ENCODE results near the gene C2CD4A.

Gene C2CD4A

DNA sequence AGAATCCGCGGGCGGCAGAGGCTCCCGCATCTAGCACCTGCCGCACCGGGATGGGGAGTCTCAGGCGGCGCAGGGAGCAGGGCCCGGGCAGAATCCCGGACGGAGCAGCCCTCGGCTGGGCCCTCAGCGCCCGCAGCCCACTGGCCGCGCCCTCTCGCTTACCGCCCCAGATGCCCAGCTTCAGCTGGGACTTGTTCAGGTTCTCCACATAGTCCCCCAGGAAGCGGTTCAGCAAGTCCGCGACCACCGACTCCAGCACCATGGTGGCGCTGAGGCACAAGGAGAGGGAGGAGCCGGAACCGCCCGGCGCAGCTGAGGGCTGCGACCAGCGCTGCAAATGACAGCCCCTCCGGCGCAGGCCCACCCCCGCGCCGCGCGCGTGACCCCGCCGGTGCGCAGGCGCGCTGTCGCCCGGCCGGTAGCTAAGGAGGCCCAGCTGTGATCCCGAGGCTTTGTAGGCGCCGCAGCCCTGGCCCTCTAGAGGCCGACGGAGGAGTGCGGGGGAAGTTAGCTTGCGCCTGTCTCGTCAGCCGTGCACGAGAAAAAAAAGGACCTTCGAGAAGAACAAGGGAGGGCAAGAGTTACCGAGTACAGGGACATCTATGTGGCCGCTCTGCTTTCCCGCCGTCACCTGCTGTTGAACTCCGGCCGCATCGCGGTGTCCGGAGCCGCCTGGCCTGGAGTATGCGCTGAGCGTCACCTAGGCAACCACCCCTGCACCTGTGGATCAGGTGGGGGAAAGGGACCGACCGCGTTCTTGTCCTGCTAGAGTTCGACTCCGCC lies 6.5 kb upstream of the C2CD4A start, which contains the start of gene VPS13C:
VPS13C (minus strand) TSS at position 335 of the 783 bp plus-strand sequence; CDS start at position 262, 73 bp downstream.
- peak; percentile 81 for DNase-seq

DNA sequence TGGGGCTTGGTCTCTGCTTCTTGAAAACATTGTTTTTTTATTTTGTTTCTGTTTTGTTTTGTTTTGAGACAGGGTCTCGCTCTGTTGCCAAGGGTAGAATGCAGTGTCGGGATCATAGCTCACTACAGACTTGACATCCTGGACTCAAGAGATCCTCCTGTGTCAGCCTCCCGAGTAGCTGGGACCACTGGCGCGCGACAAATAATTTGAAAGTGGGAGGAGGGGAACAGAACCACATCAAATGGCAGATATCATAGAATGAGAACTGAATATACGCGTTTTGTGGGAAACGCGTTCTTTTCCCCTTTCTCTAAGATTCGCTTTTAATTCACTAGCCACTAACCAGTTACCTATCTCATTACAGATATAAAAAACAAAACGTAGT lies 5.9 kb upstream of the C2CD4A start:
- DNase-seq = no peak

DNA sequence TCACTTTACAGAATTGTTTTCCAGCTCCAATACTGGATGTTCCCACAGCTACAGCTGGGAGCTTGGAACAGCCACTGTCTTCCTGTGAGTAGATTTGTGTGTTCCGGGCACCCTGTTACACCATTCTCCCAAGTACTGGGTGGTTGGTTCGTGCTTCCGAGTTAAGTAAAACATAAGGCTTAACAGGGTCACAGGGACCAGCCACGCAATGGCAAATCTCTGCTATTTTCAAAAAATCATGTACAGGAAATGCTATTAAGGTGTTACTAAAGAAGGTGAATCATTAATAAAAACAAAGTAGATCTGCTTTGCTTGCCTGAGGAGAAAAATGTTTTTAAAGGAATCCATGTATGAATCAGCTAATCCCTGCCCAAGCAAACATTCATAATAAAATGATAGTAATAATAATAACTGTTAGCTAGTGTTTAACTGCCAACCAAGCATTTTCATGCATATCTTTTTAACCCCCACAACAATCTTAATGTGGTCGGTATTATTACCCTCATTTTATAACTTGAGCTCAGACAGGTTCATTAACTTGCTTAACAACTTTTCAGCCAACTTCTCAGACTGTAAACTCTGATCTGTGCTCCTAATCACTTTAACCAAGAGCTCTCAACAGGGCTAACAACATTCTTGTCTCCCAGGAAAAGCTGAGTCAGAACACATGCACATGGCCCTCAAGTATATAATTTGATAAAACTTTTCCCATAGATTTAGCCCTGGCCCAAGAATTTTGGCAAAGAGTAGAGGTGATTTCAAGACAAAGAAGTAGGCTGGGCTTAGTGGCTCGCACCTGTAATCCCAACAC lies 2.7 kb upstream of the C2CD4A start:
- DNase-seq = no peak

DNA sequence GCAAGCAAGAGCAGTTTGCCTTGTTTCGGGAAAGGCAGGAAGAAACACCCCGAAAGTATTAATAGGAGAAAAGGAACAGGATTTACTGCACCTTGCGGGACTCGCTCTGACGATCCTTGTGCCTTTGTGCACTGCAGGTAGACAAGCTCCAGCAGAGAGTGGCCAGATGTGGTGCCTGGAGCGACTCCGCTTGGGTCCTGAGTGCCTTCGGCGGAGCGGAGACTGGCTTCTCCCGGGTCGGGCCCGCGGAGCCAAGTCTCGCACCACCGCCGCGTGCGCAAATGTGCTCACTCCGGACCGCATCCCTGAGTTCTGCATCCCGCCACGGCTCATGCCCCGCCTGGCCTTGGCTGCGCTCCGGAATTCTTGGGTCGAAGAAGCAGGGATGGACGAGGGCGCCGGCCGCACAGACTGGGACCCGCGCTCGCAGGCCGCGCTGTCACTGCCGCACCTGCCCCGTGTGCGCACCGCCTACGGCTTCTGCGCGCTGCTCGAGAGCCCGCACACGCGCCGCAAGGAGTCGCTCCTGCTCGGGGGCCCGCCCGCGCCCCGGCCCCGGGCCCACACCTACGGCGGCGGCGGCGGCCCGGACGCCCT lies 769 bp downstream of the C2CD4A start:
- no peak for DNase-seq

DNA sequence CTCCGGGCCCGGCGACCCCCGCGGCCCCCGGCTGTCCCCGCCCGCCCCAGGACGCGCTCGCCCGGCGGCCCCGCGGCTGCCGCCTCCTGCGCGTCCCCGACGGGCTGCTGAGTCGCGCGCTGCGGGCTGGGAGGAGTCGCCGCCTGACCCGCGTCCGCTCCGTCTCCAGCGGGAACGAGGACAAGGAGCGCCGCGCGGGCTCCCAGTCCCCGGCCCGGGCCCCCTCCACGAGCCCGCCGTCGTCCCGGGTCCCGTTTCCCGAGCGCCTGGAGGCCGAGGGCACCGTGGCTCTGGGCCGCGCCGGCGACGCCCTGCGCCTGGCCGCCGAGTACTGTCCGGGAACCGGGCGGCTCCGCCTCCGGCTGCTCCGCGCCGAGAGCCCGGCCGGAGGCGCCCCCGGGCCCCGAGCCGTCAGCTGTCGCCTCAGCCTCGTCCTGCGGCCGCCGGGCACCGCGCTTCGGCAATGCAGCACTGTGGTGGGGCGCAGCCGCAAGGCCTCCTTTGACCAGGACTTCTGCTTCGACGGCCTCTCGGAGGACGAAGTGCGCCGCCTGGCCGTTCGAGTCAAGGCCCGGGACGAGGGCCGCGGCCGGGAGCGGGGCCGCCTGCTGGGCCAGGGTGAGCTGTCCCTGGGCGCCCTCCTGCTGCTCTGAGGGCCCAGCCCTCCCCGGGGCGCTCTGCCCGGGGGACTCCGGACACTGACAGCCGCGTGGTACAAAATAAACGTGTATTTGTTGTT lies 1.5 kb downstream of the C2CD4A start:
- DNase-seq = no peak

DNA sequence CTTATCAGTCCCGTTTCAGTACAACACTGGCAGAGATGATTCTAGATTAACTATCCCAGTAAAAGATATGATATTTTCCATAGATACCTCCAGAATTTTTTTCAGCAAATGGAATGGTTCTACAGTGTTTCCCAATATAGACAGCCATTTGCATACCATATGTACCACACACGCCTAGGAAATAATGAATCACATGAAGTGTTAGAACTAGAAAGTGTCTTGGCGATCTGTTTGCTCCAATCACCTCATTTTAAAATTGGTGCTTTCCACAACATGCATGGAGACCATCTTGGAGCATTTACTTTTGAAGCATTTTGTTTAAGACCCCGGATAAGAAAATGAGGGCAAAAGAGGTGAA lies 2.0 kb downstream of the C2CD4A start:
- DNase-seq = no peak

DNA sequence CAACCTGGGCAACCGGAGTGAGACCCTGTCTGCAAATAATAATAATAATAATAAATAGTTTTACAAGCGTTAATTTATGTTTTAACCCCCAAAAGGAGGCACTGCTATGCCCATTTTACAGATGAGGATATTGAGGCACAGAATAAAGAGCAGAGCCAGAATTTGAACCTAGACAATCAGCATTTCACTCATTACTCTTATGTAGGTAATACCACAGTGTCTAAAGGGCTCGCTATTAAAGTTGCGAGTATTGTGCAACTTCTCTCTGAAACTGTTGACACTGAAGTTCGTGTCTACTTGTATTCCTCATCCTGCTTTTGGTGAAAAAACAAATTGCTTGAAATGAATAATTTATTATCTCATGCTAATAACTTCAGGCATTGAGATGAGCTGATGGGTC lies 2.8 kb downstream of the C2CD4A start:
- DNase-seq = no peak

DNA sequence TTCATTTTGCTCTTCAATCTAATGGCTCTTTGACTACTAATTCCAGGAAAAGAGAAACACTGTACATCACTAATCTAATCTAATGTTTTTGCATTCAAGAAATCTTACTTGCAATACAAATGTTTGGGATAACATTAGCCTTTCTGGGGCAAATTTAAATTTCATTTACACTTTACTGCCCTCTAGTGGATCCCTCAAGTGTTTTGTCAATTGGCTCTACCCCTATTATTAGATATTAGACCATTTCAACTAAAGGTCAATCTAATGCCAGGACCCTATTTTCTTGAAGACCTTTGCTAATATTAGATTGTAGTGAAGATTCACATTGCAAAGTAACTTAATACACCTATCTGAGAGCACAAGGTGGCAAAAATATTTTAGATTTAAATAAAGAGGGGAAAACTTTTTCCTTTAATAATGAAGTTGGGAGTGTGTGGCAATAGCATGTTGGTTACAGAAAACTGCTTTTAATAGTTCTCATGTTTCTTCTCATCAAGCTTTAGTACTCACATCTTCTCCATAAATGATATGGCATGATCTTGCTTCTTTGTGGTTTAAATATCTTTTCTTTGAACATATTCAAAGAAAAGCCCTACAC lies 5.0 kb downstream of the C2CD4A start:
- DNase-seq = no peak

DNA sequence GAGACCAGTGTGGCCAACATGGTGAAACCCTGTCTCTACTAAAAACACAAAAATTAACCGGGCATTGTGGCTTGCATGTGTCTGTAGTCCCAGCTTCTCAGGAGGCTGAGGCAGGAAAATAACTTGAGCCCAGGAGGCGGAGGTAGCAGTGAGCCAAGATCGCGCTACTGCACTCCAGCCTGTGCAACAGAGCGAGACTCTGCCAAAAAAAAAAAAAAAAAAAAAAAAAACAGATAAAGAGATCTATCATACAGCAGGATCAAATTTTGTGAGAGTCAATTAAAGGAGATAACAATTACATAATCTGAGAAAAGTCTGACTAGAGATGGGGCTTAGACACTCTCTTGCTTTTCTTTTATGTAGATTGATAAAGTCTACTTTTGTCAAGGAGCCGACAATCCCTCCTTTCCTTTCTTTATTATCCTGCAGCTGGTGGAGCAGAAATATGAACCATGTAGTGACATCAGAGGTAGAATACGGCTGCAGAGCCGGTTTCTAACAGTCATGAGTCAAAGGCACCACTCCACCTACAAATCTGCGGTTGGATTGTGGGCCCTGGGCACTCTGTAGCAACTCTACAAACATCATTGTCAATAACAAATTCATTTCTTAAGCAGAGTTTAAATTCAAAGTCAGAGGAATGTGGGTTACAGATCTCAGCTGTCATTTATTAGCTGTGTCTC lies 9.0 kb downstream of the C2CD4A start:
- peak; percentile 67 for DNase-seq

DNA sequence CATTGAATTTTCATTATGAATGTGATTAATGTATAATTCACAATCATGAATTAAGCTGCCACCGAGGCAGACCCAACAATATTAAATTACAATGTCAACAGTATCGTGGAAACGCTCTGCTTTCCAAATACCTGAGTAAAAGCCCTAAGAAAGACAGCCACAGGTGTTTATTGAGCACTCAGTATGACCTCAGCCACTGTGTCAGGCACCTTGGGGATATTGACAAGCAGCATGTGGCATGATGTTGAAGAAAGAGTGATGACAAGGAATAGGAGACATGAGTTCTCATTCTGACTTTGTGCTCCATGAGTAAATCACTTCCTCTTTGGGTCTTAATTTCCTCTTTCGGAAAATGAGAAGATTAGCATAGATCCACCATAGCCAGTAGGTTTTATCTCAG lies 12.8 kb downstream of the C2CD4A start:
- no peak for DNase-seq

DNA sequence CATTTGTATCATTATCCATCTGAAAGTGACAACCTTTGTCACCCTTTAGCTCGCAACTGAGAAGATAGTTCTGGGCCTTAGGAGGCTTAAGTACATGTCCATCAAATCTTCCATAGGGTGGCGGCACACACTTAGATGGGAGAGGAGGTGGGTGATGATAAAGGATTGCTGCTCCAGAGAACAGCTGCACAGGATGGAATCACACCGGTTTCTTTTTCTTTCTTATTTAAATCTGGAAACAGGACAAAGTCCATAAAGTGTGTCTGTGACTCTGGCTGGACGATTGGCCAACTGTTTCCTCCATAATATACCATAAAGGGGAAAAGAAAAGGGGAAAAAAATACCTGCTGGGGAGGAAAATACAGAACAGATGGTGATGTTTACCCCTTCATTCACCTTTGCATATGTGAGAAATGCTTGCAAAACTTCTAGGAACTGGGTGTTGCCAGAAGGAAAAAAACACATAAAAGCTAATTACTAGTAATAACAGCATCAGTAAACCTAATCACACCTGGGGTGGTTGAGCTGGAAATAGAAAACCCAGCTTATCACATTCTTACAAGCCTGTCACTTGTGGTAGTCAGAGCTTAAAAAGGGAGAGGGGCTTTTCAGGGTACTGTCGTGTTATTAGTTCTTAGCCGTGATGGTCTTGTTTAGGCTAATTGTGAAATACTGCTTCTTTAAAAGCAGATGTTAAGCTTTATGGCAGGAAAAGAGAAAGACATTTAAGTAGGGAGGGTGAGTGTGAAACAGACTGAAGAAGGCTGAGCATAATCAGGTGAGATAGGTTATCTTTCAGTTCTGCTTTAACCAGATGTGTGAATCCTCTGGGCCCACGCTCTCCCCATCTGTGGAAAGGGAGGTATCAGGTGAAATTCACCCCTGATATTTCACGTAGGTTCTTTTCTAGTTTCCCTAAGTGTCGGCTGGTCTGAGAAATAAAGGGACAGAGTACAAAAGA lies 16.7 kb downstream of the C2CD4A start:
- no peak for DNase-seq

DNA sequence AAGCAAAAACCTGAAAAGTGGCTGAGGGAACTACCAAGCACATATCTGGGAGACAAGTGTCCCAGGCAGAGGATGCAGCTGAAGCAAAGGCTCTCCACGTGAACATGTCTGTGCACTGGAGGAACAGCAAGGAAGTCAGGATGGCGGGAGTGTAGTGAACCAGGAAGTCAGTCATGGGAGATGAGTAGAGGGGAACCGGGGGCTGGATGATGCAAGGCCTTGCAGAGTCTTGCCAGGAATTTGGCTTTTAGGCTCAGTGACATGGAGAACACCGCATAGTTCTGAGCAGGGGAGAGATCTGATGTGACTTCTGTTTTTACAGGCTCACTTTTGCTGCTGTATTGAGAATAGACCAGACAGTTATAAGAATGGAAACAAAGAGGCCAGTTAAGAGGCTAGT lies 19.0 kb downstream of the C2CD4A start:
- DNase-seq = no peak

DNA sequence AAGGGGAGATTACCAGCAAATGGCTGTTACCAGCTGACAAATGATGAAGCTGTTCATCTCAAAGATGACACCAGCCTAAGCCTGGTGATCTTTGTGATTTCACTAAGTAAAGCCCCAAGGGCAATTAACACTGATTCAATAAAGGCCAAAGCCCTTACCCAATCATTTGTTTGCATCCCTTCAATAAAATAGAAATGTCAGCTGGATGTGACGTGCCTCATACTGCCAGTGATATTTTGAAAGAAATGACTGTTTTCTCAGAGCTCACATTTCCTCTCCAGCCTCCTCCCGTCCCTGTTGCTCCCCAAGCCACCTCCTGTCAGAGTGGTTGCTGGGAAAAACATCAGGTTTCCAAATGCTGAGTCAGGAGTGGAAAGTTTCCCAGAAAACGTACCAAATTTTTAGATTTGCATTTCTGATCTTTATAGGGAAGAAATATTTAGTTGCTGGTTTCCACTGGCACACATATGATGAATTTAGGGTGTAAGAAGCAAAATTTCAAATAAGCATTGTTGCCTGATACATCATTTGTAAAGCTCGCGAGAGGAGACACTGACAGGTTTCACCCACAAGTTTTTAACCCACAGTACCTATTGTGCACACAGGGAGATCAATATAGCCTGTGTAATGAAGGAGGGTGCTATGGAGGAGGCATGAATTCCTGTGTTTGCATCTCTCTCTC lies 21.0 kb downstream of the C2CD4A start:
- no peak for DNase-seq

DNA sequence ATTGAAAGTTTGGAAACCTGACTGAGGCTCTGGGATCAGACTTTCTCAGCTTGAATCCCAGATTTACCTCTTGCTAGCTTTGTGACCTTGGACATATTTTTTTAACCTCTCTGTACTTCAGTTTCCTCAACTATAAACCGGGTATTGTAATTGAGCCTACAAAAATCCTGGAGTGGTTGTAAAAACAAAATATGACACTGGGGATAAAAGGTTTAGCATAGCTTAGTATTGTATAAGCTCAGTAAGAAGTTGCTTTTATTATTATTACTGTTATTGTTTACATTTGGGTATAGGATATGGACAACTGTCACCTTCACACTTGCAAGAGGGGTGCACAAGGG lies 21.5 kb downstream of the C2CD4A start:
- no peak for DNase-seq

DNA sequence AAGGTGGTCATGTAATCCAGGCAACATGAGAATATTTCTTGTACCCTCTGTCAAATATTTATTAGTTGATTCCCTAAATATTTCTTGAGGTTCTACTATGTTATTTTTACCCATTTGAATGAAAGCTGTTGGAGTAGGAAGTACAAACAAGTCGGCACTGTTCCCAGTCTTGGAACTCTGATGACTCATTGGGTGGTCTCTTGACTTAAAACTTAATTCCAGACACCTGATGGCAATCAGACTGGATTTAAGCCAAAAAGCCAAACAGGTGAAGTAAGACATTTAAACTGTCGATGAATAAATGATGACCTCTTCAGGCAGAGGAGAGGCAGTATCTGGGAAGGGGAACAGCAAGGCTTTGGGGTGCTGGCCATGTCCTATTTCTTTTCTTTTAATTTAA lies 22.8 kb downstream of the C2CD4A start:
- no peak for DNase-seq

DNA sequence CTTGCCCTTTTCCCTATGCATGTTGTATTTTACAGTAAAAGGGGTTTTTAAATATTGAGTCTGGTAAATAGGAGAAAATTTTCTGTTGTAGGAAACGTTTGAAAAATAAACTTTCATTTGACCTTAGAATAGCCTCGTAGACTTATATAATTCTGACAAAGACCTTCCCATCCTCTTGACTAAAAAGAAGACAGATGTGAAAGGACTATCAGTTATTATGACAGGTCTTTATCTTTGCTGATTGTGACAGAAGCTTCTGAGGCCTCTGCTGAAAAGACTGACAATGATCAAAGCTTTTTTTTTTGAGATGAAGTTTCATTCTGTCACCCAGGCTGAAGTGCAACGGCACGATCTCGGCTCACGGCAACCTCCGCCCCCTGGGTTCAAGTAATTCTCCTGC lies 24.2 kb downstream of the C2CD4A start:
- DNase-seq = no peak

DNA sequence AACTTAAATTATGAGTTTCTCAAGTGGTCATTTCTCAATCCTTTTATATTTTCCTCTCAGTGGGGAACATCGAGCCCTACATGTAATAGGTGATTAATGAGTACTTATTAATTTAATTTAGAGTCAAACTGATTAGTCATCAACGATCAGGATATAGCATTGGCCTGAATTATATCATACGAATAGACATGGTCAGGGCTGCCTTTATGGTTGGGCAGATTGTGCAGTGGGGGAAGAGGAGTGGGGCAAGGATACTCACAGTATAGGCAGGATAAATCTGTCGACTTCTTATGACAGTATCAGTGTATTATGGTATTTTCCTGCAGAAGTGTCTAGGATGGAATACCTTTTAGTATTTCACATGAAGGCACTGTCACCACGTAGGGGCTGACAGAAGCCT lies 27.0 kb downstream of the C2CD4A start:
- DNase-seq = no peak

DNA sequence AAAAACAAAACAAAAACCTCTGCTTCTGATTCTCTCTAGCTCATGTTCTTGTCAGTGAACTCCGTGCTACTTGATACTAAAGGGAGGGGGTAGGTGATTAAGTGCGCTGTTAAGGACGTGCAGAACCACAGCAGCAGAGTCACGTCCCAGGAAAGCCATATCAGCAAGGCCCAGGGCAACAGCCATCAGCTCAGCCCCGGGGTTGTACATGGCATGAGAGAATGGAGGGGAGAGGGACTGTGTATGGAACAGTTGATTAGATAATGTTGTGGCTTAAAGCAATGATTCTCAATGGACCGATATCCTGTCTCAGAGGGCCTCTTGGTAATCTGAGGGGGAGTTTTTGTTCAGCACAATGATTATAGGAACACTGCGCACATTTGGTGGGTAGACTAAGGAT lies 27.6 kb downstream of the C2CD4A start:
- DNase-seq = no peak

DNA sequence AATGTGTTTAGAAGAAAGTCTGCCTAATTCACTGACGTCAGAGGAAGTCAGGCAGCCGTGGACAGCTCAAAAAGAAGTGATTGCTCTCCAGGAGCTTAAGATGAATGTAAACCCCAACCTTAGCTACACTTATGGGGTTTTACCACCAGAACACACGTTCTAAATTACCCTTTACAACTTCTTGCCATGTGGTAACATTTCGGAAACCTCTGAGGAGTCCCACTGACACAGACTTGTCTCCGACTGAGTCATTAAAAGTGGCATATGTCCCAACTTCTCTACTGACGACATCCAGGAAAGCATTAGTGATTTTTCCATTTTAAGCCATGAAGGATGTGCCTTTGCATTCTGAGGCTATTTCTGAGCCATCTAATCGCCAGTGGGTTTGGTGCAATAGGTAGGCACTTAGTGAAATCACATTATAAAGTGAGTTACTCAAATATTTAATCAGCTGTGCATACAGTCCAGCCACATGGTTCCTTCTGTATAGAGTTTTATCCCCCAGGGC lies 32.4 kb downstream of the C2CD4A start:
- DNase-seq = no peak

DNA sequence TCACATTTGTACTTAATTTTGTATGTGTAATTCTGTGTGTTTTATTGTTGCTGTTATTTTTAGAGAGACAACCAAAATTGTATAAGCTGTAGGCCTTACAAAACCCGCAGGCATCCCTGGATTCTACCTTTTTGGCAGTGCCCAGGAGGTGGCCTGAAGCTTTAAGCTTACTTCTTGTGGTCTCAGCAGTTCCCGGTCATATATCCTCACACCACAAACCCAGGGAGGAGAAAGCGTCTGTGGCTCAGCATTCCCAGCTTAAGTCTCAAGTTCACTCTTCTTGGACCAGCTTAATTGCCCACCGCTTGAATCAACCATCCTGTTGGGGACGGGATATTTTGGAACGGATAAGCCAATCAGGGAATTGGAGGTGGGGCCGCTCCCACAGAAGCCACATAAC lies 36.7 kb downstream of the C2CD4A start:
- no peak for DNase-seq

All from NCI-H510A (cell line).